ENCODE results near the gene NELL1. TPM values are rescaled to one million over a fixed set of nuclear protein-coding genes. Genes with fewer than 3 reads are reported as not detected.

The NELL1 gene
- total RNA-seq, 6 donors from 2014 or later: 0.26 TPM; not detected in 5

DNA sequence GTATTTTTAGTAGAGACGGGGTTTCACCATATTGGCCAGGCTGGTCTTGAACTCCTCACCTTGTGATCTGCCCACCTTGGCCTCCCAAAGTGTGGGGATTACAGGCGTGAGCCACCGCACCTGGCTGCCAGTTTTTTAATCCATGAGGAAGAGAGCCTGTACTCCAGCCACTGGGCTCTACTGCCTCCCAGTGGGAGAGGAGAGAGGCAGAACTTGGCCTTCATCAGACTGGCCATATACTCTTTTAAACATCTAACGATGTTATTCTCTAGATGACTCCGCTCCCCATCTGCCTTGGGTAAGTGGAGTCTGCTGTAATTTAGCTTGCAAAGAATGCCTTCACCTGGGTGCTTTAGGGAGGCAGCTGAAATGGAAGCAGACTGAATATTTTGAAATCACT, 35.3 kb upstream of the NELL1 start:
- H3K9me3 ChIP-seq: peaks cover 0 to 3% (median 0%) of the 10 kb centered on the region in 4 donors
- H3K27me3 ChIP-seq: no peaks in the 10 kb centered on the region
- DNase-seq (no peak), ATAC-seq (ENCODE audit: low FRiP score in 2 of 2) (no peak)
- H3K4me1 ChIP-seq: no peaks in the 10 kb centered on the region
- H3K4me3 ChIP-seq: no peak overlapping the region
- WGBS, 2 donors: 90 to 93% methylated on average over 5 of the region's 5 CpGs
- TF ChIP-seq, protein P1, sequence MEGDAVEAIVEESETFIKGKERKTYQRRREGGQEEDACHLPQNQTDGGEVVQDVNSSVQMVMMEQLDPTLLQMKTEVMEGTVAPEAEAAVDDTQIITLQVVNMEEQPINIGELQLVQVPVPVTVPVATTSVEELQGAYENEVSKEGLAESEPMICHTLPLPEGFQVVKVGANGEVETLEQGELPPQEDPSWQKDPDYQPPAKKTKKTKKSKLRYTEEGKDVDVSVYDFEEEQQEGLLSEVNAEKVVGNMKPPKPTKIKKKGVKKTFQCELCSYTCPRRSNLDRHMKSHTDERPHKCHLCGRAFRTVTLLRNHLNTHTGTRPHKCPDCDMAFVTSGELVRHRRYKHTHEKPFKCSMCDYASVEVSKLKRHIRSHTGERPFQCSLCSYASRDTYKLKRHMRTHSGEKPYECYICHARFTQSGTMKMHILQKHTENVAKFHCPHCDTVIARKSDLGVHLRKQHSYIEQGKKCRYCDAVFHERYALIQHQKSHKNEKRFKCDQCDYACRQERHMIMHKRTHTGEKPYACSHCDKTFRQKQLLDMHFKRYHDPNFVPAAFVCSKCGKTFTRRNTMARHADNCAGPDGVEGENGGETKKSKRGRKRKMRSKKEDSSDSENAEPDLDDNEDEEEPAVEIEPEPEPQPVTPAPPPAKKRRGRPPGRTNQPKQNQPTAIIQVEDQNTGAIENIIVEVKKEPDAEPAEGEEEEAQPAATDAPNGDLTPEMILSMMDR (IDR thresholded peaks at IDR 0.05): no peak
- no peak for TF ChIP-seq POLR2A (IDR thresholded peaks at IDR 0.05)
- TF ChIP-seq POLR2AphosphoS5 (IDR thresholded peaks at IDR 0.05): no peak
- no peak for TF ChIP-seq EP300 (IDR thresholded peaks at IDR 0.05)
- no peaks in the 10 kb centered on the region for H3K36me3 ChIP-seq
- H3K27ac ChIP-seq: no peak overlapping the region

DNA sequence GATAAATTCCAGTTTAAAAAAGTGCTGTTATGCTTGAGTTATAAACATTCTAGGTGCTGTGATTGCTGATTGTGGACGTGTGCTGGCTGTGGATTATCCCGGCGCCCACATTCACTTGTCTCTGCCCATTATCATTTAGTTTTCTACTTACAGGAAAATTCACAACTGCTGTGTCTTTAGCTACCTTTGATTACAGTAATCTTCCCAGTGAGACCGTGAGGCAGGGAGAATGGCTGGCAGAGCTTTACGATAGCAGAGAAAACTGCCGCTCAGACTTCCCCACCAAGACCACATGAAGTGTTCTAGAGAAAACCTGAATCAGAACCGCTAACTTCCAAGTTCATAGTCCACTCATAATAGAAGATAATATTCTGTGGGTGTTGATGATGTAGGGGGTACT, 34.6 kb upstream of the NELL1 start:
- no peak for ATAC-seq (ENCODE audit: low FRiP score in 2 of 2)
- TF ChIP-seq POLR2AphosphoS5 (IDR thresholded peaks at IDR 0.05) (no peak), POLR2A (IDR thresholded peaks at IDR 0.05) (no peak), EP300 (IDR thresholded peaks at IDR 0.05) (no peak)
- no peak for DNase-seq
- Histone ChIP-seq H3K27me3 (no peaks in the 10 kb centered on the region), H3K36me3 (no peaks in the 10 kb centered on the region), H3K4me3 (no peak overlapping the region), H3K4me1 (no peaks in the 10 kb centered on the region), H3K9me3 (peaks cover 0 to 3% (median 0%) of the 10 kb centered on the region in 4 donors), H3K27ac (no peak overlapping the region)
- 81 to 83% methylated on average over 7 of the region's 7 CpGs for WGBS, 2 donors

DNA sequence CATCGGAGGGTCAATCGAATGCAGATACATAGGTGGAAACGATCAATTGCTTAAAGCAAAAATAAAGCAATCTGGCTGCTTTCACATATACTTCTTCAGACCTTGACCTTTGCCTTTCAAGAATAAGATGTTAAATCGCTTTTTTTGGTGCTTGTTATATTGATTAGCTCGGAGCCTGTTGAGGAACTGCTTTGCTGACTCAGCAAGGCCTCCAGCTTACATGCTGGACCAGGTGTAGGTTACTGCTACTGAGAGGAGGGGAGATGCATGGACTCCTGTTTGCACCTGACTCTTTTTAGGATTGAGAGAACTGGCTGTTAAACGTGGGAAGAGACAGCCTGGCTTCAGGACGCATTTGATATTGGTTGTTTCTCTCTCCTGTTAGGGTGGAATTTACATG, 31.3 kb upstream of the NELL1 start:
- ATAC-seq (ENCODE audit: low FRiP score in 2 of 2): no peak
- H3K9me3 ChIP-seq: no peaks in the 10 kb centered on the region
- TF ChIP-seq POLR2A (IDR thresholded peaks at IDR 0.05) (no peak), EP300 (IDR thresholded peaks at IDR 0.05) (no peak), POLR2AphosphoS5 (IDR thresholded peaks at IDR 0.05) (no peak)
- TF ChIP-seq, protein P1 (IDR thresholded peaks at IDR 0.05): no peak
- H3K36me3 ChIP-seq: no peaks in the 10 kb centered on the region
- DNase-seq: no peak
- H3K27ac ChIP-seq: no peak overlapping the region
- H3K4me1 ChIP-seq: no peaks in the 10 kb centered on the region
- no peaks in the 10 kb centered on the region for H3K27me3 ChIP-seq
- 68 to 76% methylated on average over 7 of the region's 7 CpGs for WGBS, 2 donors
- no peak overlapping the region for H3K4me3 ChIP-seq

DNA sequence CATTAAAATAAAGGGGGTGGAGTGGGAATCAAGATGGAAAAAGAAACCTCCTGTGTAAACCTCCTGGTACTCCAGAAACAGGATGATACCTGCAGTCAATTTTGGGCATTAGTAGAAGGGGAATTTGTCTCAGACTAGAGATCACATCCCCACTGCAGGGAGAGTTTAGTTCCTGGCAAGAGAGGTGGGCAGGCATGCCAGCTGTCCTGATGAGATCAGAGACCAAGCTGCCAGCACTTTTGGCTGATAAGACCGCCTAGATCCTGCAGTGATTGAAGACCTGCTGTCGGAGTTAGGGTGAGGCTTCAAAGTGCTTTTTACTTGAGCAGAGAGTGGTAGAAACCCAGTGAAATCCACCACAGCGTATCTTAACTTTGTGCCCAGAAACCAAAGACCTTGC, 29.7 kb upstream of the NELL1 start:
- ATAC-seq (ENCODE audit: low FRiP score in 2 of 2): no peak
- WGBS, 2 donors: 54 to 63% methylated on average over 3 of the region's 3 CpGs

DNA sequence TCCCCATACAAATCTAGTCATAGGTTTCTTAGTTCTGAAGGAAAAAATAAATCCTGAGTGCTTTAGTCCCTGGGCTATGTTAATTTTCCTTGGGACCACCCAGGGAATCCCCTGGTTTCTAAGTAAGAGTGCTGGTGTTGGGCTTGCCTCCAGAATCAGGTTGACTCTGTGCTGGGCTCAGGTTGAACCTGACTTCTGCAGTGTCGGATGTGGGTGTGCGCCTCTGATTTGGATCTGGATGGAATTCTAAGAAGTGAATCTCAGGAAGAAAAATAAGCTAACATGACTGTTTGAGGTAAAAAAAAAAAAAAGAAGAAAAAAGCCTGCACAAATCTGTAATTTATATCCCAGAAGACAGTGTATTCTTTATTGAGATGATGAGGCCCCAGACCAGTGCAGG, 29.0 kb upstream of the NELL1 start:
- no peak for ATAC-seq (ENCODE audit: low FRiP score in 2 of 2)
- 92 to 96% methylated on average over 2 of the region's 2 CpGs for WGBS, 2 donors
- H3K9me3 ChIP-seq: no peaks in the 10 kb centered on the region
- H3K27me3 ChIP-seq: no peaks in the 10 kb centered on the region
- H3K4me1 ChIP-seq: no peaks in the 10 kb centered on the region
- no peak for DNase-seq
- no peak for TF ChIP-seq POLR2AphosphoS5 (IDR thresholded peaks at IDR 0.05)
- TF ChIP-seq, protein P1 (IDR thresholded peaks at IDR 0.05): no peak
- no peak for TF ChIP-seq POLR2A (IDR thresholded peaks at IDR 0.05)
- TF ChIP-seq EP300 (IDR thresholded peaks at IDR 0.05): no peak
- no peaks in the 10 kb centered on the region for H3K36me3 ChIP-seq
- H3K4me3 ChIP-seq: no peak overlapping the region
- no peak overlapping the region for H3K27ac ChIP-seq

More for the DNA sequence above, 29.7 kb upstream of the NELL1 start:
- Histone ChIP-seq H3K27me3 (no peaks in the 10 kb centered on the region), H3K4me3 (no peak overlapping the region), H3K27ac (no peak overlapping the region), H3K9me3 (no peaks in the 10 kb centered on the region), H3K4me1 (no peaks in the 10 kb centered on the region), H3K36me3 (no peaks in the 10 kb centered on the region)
- TF ChIP-seq EP300 (IDR thresholded peaks at IDR 0.05) (no peak), POLR2AphosphoS5 (IDR thresholded peaks at IDR 0.05) (no peak), POLR2A (IDR thresholded peaks at IDR 0.05) (no peak)
- TF ChIP-seq, protein P1 (IDR thresholded peaks at IDR 0.05): no peak
- no peak for DNase-seq

Measured in upper lobe of left lung (tissue), 6 donors.